Spleen (tissue), 7 donors: Measurements from ENCODE around the gene TTLL5.
A peak's percentile ranks its signal among the peaks of the same experiment; 100 is the strongest.

Source experiments
- POLR2AphosphoS5 ChIP-seq, 3 donors: sonication (generic); formaldehyde crosslinking; IDR thresholded peaks; one replicate each; pipeline ENCODE4 v1.5.1; 2017; ENCODE audit warnings: antibody characterized with exemption in 3 of 3
- TF ChIP-seq, protein P1 (sequence below), 11 experiments: fragments of 200-600 bp in 7 of 11; fragments of 450-650 bp in 4 of 11; sonication (generic) in 4 of 11; IDR thresholded peaks in 8 of 11; conservative IDR thresholded peaks in 3 of 11; 1 replicate in 7 of 11; 2 replicates in 4 of 11; pipeline versions ENCODE4 v1.4.0 to v1.8.0; 2016 to 2021; ENCODE audit warnings: antibody characterized with exemption in 11 of 11, inconsistent platforms in 4 of 11, mild to moderate bottlenecking in 1 of 11
- donor health status: DM: no; HTN: no; CAD: no; lungs with moderate emphysema.
- donor health status: DM: no; HTN: no; CAD: no.
- donor health status: DM: no; HTN: no; CAD: no.

DNA sequence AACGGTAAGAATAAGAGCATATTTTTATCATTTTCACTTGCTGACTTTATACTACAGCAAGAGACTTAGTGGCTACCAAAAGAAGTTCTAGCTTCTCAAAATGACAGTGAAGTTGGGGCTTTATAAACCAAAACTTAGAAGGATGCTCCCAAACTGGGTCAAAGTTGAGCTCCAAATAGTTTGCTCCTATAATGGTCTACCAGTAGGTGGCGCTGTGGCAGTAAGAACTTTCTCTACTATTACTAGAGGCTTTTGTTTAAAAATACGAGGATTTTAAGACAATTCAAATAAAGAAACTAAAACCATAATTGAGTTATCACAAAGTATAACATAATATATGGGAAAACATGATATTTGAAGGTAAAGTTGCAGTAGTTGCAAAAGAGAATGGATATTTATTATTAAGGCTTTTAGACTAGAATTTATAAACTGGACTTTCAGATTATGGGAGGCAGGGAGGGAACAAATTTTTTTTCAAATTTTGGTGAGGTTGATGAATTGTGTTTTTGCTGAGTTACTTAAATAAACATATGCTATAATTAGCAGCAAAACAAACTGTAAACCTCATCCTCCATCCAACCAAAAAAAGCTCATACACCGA lies 245.7 kb downstream of the TTLL5 start:
- TF ChIP-seq, protein P1, sequence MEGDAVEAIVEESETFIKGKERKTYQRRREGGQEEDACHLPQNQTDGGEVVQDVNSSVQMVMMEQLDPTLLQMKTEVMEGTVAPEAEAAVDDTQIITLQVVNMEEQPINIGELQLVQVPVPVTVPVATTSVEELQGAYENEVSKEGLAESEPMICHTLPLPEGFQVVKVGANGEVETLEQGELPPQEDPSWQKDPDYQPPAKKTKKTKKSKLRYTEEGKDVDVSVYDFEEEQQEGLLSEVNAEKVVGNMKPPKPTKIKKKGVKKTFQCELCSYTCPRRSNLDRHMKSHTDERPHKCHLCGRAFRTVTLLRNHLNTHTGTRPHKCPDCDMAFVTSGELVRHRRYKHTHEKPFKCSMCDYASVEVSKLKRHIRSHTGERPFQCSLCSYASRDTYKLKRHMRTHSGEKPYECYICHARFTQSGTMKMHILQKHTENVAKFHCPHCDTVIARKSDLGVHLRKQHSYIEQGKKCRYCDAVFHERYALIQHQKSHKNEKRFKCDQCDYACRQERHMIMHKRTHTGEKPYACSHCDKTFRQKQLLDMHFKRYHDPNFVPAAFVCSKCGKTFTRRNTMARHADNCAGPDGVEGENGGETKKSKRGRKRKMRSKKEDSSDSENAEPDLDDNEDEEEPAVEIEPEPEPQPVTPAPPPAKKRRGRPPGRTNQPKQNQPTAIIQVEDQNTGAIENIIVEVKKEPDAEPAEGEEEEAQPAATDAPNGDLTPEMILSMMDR (IDR thresholded peaks at IDR 0.05 in 8 of 11, conservative IDR thresholded peaks at IDR 0.05 in 3 of 11): peak; percentile 61 to 92 (median 84)
- TF ChIP-seq POLR2AphosphoS5 (IDR thresholded peaks at IDR 0.05): no peak
